GM21717 (cell line): ENCODE data around the gene GIMAP7.
"Not testable (repeated sequence)": the region's sequence is repeated elsewhere in the genome, so short reads cannot be mapped to it uniquely, and the experiment has no call there.

Experiments used
- ATAC-seq: cut with Tn5 transposase; IDR thresholded peaks from one replicate; pipeline ENCODE4 v1.9.1; 2021; ENCODE audit warnings: mild to moderate bottlenecking, moderate library complexity; ENCODE audit not compliant: unreplicated experiment

The GIMAP7 gene

DNA sequence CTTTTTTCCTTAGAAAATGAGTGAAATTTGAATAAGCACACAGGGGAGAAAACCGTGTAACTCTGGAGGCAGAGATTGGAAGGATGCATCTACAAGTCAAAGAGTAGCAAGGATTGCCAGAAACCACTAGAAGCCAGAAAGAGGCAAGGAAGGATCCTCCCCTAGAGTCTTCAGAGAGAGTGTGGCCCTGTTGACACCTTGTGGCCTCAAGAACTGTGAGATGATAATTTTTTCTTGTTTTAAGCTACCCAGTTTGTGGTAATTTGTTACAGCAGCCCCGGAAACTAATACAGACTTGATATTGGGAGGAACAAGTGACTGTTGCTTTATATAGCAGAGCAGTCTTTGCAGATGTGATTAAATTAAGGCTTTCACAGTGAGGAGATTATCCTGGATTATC, 3.6 kb upstream of the GIMAP7 start:
- no peak for ATAC-seq

DNA sequence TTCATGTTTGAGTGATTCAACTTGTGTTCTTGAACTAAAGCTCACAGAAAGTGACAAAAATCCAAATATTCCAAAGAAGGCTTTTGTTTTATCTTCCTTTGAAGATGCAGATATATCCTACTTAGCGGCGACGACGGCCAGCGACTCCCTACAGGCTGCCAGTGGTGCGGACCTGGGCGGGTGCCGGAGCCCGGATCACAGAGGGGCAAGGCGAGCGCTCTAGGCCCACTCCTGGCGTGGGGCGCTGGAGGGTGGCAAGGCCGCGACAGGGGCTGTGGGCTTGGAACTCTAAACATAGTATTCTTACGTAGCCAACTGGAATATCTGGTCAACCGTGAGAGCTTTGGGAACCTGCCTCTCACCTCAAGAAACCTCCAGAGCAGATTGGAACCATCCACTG, 914 bp upstream of the GIMAP7 start:
- no peak for ATAC-seq

DNA sequence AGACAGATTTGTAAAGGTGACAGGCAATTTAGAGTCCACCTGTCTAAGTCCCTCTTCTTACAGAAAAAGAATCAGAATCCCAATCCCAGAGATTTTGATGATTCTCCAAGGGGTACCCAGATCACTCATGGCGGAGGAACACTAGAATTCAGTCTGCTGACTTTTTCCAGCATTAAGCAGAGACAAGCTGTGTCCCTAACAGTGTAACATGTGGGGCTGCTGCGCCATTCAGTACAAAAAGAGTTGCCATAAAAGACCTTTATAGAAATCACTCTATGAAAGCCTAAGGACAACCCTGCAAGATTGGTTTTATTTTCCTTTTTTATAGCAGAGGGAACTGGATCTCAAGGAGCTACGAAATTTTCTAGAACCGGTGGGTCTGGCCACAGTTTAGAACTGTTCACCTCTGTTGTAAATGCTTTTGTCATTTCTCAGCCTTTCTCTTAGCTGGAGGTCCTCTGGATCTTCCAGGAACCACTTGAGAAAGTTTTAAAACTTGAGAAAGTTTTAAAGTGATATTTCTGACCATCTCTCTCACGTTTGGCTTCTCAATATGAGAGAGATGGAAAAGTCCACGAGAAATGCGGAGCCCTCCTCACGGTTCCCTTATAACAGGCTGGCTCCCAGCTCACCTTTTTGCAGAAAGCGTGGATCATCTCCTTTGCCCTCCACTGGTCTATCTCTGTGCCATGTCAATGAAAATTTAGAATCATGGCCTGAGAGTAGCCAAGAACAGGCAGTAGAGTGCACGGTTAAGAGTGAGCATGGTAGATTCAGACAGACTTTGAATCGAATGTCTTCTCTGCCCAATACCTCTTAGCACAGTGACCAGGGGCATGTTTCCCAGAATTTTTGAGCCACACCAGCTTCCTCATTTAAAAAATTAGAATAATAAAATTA, 826 bp downstream of the GIMAP7 start:
- no peak for ATAC-seq

DNA sequence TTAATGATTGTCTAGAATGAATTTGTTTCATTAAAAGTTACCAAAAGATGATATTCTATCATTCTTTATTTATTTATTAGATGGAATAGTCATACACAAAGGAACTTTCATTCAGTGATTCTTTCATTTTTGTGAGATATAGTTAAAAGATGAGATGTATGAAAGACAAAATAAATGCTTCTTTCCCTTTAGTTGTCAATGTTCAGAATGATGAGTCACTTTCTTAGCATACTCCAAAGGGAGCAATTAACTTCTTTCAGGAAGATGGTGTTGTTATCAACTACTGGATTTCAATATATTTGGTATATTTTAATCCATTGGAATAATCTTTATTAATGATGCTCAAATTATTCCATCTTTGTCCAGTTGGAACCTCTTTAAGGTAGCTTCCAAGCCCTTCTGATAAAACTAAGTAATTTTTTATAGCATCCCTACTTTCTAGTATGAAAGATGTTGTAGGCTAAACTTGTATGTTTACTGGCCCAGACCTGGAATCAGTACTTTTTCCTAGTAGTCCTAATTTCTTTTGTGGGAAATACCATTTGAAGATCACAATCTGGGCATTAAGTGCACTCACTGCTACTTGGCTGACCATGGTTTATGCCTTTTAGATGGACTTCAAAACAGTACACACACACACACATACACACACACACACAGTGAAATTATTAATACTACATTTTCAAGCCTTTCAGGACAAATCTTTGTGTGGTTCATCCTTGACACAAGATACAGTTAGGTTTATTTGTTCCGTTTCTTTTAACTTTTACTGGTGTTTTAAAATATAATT, 2.5 kb downstream of the GIMAP7 start:
- ATAC-seq: no peak

DNA sequence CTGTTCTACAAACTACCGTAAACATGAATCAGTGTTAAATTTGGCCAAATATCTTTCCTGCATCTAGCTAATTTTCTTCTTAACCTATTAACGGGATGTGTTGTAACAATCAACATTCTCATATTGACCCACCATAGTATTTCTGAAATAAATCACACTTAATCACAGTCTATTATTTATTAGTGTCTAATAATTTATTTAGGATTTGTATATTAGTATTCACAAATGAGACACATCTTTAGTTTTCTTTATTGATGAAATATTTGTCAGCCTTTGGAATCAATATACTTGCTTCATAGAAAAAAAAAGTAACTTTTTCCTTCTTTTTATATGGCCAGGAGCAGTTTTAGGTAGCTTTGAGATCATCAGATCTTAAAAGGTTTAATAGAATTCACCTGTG, 4.6 kb downstream of the GIMAP7 start:
- no peak for ATAC-seq

DNA sequence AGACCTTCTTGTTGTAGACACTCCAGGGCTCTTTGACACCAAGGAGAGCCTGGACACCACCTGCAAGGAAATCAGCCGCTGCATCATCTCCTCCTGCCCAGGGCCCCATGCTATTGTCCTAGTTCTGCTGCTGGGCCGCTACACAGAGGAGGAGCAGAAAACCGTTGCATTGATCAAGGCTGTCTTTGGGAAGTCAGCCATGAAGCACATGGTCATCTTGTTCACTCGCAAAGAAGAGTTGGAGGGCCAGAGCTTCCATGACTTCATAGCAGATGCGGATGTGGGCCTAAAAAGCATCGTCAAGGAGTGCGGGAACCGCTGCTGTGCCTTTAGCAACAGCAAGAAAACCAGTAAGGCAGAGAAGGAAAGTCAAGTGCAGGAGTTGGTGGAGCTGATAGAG, 5.5 kb downstream of the GIMAP7 start:
- ATAC-seq: no peak

DNA sequence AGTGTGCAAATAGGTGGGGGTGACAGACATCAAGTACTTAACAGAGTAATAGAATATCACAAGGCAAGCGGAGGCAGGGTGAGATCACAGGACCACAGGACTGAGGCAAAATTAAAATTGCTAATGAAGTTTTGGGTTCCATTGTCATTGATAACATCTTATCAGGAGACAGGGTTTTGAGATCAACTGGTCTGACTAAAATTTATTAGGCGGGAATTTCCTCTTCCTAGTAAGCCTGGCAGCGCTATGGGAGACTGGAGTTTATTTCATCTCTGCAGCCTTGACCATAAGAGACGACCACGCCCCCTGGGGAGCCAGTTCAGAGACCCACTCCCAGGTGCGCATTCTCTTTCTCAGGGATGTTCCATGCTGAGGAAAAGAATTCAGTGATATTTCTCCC, 8.3 kb downstream of the GIMAP7 start:
- ATAC-seq: not testable (repeated sequence)

DNA sequence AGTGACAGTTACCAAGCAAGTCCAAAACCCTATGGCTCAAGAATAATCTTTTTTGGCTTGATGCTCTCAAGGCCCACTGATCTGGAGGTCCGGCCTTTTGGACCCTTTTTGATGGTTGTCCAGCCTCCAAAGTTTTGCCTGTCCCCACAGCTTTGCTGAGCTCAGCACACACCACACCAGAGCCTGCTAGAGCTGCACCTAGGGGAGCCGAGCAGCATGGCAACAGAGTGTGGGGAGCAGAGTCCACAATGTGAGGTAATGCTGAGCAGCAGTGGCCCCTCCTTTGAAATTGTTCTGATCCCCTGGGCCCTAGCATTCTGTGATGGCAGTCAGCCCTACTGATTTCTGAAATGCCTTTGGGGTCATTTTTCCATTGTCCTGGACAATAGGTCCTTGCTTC, 9.3 kb downstream of the GIMAP7 start:
- ATAC-seq: no peak

DNA sequence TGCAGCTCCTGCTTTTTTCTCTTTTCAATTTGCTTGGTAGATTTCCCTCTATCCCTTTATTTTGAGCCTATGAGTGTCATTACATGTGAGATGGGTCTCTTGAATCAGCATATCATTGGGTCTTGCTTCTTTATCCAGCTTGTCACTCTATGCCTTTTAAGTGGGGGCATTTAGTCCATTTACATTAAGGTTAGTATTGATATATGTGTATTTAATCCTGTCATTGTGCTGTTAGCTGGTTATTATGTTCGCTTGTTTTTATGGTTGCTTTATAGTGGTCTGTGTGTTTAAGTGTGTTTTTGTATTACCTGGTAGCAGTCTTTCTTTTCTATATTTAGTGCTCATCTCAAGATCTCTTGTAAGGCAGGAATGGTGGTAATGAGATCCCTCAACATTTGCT, 17.0 kb downstream of the GIMAP7 start:
- ATAC-seq: no peak

DNA sequence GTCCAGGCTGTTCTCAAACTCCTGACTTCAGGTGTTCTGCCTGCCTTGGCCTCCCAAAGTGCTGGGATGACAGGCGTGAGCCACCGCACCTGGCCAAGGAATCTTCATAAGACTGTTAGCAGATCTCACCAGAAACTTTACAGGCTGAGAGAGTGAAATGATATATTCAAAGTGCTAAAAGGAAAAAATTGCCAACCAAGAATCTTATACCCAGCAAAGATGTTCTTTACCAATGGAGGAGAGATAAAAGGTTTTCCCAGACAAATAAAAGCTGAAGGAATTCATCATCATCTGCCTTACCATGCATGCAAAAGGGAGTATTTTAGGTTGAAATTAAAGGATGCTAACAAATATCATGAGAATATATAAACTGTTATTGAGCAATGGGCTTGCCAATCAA, 23.6 kb downstream of the GIMAP7 start:
- no peak for ATAC-seq

DNA sequence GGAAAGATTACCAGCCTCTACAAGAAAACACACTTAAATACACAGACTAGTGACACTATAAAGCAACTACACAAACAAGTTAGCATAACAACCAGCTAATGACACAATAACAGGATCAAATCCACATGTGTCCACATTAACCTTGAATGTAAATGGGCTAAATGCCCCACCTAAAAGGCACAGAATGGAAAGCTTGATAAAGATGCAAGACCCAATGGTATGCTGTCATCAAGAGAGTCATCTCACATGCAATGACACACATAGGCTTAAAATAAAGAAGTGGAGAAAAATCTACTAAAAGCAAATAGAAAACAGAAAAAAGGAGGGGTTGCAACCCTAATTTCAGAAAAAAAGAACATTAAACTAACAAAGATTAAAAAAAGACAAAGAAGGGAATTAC, 38.5 kb downstream of the GIMAP7 start:
- ATAC-seq: no peak

DNA sequence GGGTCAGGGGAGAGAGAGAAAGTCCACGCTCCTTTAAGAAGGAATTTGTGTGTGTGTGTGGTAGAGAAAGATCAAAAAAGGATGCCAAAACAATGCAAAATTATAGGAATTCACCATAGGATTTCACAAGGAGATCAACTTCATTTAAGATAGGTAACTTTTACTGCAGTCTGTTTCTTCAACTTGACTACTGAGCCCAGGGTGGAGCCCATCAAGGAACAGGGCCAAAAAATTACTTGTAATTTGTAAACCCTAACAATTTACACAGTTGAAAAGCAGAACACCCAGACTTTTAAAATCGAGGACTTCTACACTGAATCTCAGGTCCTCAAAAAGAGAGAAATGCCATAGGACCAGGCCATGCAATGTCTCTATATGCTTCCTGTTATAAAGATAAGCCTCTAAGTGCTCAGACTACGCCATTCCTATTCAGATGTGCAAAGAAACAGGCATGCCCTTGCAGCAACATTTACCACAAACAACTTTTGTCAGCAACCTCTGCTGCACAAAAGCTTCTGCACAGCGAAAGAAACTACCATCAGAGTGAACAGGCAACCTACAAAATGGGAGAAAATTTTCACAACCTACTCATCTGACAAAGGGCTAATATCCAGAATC, 42.0 kb downstream of the GIMAP7 start:
- ATAC-seq: no peak

DNA sequence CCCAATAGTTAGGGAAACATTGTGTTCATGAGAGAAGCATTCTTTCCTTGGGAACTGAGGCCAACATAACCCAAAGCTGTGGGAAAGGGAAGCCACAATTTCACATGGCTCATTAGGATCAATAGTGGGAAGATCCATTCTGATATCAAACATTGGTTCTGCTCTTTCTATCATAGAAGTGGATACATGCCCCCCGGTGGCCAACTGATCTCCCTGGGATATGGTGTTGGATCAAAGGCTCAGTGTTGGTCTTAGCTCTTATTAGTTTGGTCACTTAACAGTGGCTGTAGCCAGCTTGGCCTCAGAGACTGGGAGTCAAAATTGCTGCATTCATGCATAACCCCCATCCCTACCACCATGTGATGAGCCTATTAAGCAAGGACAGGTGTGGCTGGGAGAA, 45.8 kb downstream of the GIMAP7 start:
- ATAC-seq: no peak

DNA sequence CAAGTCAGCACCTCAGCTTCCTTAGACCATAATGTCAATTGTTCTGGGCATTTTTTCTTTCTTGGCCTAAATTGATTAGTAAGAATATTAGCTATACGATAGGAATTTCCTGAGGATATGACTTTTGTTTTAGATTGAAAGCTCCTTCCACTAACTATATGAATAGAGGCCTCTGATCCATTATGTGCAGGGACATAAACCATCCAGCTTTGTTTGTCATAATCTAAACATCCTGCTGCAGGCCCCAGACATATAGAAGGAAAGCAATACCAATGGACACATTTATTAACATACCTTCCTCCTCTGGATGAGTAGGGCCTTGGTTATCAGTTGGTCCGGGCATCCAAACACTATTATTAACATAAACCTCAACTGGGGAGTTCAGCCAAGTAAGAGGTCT, 48.2 kb downstream of the GIMAP7 start:
- no peak for ATAC-seq

DNA sequence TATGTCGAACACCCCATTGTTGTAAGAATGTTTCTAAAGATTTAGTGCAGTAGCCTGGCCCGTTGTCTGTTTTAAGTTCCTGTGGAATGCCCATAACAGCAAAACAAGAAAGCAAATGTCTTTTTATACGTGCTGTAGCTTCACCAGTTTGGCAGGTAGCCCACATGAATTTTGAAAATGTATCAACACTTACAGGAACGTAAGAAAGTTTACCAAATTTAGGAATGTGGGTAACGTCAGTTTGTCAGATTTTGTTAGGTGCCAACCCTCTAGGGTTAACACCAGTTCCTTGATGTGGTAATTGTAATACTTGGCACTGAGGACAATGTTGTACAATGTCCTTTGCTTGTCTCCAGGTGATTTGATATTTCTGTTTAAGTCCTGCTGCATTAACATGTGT, 49.3 kb downstream of the GIMAP7 start:
- ATAC-seq: no peak

DNA sequence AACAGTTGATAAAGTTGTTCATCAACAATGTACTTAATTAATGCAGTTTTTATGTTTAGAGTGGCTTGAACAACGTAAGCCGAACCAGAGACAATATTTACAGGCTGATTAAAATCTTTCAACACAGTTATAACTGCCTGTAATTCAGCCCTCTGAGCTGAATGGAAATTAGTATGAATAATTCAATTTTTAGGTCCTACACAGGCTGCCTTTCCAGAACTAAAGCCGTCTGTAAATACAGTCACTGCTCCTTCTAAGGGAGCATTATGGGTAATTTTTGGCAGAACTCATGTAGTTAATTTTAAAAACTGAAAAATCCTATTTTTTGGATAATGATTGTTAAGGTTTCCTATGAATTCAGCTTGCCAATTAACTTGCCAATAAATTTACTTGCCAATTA, 49.9 kb downstream of the GIMAP7 start:
- ATAC-seq: no peak

DNA sequence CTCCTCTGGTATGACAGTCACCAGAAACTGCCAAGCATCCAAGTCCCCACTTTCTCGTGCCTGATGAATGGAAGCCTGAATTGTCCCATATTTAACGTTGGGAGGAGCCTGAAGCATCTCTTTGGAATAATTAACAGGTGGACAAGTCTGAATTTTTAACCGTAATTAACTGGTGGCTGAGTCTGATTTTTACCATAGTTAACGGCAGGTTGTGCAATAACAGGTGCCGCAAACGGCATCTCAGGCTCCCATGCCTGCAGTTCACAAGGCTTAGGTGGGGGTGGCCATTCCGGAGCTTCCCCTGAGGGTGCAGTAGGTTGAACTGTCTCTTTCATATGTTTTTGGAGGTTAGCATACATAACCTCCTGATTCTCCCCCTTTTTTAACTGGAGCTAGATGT, 50.6 kb downstream of the GIMAP7 start:
- ATAC-seq: no peak

DNA sequence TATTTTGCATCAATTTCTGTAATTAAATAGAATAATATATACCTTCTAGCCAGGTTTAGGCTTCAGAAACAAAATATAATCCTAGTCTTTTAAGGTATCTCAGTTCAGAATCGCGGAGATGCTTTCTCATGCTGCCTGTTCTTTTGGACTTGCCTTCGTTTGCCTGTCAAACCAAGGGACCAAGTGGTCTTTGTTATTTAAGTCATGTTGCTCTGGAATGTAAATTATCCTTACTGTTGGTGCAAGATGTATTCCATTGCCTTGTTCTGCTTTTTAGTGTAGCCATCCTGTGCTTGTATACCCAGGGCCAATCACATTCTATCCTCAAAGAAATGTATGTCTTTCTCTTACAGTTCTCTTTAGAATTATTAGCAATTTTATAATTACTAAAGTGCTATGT, 51.5 kb downstream of the GIMAP7 start:
- no peak for ATAC-seq

DNA sequence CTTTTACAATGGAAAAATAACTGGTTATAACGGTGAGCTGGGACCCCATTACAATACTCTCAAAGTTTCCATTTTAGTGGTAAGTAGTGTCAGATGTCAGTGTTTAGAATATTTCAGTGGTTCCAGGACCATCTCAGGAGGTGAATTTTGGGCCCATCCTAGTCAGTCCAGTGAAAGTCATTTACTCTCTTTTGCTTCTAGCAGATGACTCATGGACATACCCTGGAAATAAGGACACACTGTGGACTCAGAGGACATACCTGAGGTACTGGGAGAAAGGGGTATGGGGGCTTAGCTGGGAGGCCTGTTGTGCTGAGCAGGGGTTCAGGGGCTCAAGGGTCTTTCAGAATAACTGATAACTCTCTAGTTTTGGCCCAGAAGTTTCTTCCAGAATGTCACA, 51.9 kb downstream of the GIMAP7 start:
- ATAC-seq: no peak

DNA sequence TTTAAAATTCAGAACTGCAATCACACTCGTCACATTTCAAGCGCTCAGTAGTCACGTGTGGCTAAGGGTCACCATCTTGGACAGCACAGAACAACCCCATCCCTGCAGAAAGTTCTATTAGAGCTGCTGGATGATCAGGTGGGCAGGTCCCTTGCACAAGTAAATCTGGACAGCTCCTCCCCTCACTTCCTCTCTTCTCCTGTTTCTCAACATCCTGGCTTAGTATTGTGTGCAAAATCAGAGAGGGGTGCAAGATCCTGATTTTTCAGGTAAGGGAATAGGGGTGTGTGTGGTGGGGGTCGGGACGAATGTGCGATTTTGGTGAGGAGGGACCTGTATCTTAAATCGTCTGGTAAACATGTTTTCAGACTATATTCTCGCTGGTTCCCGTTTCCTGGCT, 52.5 kb downstream of the GIMAP7 start, which contains the start of gene GIMAP4:
TSS of gene GIMAP4 (plus strand) at position 222 of the 400 bp plus-strand sequence. CDS start 2,512 bp downstream, outside the sequence.
- no peak for ATAC-seq

DNA sequence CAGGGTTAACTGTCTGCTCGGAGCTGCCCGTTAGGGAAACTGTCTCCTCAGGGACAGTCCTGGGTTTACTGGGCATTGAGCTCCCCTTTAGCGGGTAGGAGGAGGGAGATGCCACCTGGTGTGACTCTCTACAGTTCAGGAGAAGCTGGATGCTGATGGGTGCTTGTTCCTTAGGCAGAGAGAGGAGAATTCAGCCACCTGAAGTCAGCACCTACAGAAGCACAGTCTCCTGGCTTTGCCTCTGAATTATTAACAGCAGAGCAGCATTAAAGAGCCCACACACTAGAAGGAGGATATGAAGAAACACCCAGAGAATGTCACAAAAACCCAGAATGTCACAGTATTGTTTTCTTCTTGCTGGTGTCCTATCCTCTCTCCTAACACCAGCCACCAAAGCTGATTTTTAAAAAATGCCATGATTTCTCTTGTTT, 53.2 kb downstream of the GIMAP7 start:
- no peak for ATAC-seq

DNA sequence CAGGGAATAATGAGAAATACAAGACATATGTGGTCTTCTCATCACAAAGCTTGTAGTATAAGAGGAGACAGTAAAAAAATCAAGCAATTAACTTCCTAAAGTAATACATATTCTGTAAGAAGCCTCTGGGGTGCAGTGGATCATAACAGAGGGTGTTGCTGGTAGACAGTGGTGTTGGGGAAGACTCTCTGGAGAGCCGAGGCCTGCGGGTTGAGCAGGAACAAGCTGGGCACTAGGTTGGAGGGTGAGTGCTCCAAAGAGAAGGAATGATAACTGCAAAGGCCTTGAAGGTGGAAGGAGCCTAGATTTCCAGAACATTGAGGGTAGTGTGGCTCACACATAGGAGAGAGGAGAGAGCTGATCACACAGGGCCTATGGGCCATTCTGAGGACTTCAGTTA, 54.0 kb downstream of the GIMAP7 start:
- no peak for ATAC-seq
